Left lobe of liver (tissue), 2 donors: ENCODE results near the gene SUGCT. TPM values are rescaled to one million over a fixed set of nuclear protein-coding genes. Genes with fewer than 3 reads are reported as not detected.
A peak's percentile ranks its signal among the peaks of the same experiment; 100 is the strongest.

Experiments
- ATAC-seq: fragments of 200-7000 bp; cut with Tn5 transposase; one replicate; pipeline ENCODE4 v1.9.1; 2020; ENCODE audit warnings: mild to moderate bottlenecking, moderate library complexity
- DNase-seq: peaks from one replicate; pipeline ENCODE4 v3.0.0-alpha.2; 2020; ENCODE audit warnings: low spot score
- total RNA-seq: library from RNA; stranded (reverse); gene quantifications from one replicate; pipeline ENCODE4 v1.2.1, GENCODE V29; 2021
- donor health status: DM: no; HTN: no; CAD: no; lungs with moderate emphysema.
- donor health status: DM: no; HTN: yes; CAD: no.

The SUGCT gene
- total RNA-seq, 1 donor from 2014 or later = 14.3 TPM

DNA sequence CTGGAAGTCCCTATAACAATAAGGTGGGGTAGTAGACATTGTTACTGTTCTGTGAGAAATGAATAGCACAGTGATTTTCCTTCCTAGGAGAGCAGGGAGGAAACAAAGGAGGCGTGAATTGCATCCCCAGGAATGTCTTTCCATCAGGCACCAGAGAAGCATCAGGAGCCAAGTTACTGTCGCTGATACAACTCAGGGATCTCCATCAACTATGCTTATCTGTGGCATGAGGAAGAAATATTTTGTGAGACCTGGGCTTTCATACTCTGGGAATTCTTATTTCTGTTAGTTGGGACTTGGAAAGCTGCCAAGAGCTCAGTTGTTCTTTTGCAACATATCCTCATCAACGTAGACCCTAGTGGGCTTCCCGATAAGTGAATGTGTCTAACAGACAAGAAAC is 622.3 kb downstream of the SUGCT start:
- DNase-seq (no peak), ATAC-seq (no peak)

GRCh38 chr7:40758590-40758989 is 623.8 kb downstream of the SUGCT start:
- DNase-seq (peak; percentile 65), ATAC-seq (peak; percentile 40)

DNA sequence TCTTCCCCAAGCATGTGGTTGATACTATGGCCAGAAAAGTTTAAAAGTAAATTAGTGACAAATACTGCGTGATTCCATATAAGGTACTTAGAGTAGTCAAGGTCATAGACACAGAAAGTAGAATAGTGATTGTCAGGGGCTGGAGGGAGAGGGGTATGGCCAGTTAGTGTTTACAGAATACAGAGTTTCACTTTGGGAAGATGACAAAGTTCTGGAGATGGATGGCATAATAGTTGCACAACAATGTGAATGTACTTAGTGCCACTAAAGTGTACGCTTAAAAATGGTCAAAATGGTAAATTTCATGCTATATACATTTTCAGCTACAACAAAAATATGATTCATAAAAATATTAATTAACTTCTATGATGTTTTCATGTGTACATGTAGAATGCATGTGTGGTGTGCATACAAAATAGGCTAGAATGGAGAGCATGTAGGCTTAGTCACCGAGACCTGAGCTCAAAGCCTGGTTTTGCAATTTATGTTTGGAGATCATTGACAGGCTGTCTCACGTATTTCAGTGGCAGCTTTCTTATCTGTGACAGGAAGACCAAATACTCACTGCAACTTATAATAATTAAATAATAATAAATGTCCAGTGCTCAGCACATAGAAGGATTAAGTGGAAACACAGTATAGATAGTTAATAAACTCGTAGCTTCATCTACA is 625.6 kb downstream of the SUGCT start:
- ATAC-seq = peak; percentile 68
- DNase-seq = no peak

DNA sequence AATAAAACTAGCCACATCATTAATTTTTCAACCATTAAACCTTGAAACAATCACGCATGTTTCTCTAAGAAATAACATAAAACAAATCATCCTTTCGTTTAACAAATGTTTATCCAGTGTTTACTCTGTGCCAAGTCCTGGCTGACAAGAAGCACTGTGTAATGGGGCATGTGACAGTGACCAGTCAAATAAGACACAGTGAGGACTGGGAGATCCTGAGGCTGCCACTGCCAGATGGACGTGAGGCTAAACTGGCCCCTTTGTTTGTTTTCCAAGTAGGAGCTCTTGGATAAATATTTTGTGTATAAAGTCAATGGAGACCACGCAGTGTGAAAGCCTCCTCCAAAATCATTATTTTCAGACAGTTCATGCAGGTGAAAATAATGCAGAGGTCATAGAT is 626.2 kb downstream of the SUGCT start:
- DNase-seq (peak; percentile 70), ATAC-seq (peak; percentile 70)

- DNase-seq (no peak), ATAC-seq (no peak)
These were observed 627.2 kb downstream of the SUGCT start for GRCh38 chr7:40761762-40762560.

DNA sequence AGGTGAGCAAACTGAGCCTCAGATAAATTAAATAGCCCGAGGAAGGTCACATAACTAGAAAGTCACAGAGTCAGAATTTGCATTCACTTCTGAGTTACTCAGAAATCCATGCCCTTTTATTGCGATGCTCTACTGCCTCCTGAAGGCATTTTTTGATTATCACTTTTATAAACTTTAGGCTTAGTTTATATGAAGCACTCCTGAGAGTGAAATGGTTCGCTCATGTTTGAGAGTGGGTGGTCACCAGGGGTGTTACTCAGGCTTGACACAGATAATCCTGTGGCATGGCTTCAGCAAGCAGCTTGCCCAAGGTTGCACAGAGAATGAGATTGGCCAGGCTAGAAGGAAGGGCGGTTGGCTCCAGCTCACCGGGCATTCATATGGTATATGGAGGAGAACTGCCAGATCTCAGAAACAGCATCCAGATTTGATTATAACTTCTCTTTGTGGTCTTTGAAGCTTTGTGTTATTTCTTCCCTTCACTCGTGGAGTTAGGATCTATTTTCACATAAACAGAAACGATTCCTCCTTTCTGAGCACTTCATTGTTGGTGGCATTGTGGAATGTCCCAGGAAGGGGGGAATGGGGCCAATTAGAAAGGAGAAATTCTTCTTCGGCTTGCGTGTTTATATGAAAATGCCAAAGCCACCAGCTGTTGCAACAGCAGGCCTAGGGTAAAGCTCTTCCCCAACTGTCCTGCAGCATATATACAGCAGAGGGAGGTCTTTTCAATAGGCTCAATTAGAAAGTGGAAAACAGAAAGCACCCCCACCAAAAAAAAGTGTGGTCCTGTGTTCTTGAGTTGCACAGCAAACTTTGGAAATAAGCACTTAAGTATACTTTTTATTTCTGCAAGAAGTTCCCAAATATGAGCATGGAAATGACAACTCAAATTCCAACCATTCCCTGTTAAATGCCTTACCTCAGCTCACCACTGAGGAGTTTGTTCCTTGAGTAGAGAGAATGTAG is 628.8 kb downstream of the SUGCT start:
- no peak for DNase-seq
- ATAC-seq = peak; percentile 21

GRCh38 chr7:40765639-40766038 is 630.8 kb downstream of the SUGCT start:
- no peak for DNase-seq
- ATAC-seq = no peak

- no peak for ATAC-seq
These were observed 637.3 kb downstream of the SUGCT start for GRCh38 chr7:40772096-40772495.

DNA sequence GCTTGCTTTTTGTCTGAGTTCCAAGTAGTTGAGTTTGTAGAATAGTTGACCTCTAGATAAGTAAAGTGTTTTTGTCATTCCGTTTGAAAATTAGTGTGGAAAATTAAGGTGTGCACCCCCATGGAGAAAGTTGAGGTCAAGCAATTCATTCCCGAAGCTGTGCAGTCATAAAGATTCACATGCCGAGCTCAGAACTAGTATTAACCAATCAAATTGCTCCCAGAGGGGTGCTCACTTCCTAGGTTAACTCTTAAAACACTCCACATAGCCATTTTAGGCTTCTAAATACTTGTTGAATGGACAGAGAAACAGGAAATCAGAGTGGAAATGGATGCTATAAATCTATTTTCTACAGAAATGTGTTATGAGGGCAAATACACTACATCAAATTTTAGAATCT is 638.9 kb downstream of the SUGCT start:
- DNase-seq (no peak), ATAC-seq (no peak)

More at GRCh38 chr7:40772096-40772495, 637.3 kb downstream of the SUGCT start:
- no peak for DNase-seq

- ATAC-seq (no peak), DNase-seq (no peak)
These were observed 641.1 kb downstream of the SUGCT start for GRCh38 chr7:40775877-40776276.

GRCh38 chr7:40777730-40778312 is 643.0 kb downstream of the SUGCT start:
- no peak for DNase-seq

DNA sequence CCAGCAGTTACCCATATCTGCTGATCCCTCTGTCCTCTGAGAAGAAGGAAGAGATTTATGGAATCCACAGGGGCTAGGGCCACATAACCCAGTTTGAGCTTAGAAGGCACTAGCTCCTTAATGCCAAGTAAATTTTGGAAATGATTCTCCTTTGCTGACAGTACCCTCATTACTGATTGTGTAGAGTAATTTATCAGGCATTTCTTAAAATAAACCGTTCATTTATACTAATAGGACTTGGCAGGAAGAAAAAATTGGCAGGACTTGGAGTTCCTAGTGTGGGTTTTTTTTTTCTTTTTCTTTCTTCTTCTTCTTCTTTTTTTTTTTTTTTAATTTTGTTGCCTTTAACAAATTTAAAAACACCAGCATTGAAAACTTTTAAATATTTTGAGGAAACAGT is 645.7 kb downstream of the SUGCT start:
- DNase-seq = no peak
- ATAC-seq = no peak

More at GRCh38 chr7:40777730-40778312, 643.0 kb downstream of the SUGCT start:
- ATAC-seq = no peak

GRCh38 chr7:40782836-40783235 is 648.0 kb downstream of the SUGCT start:
- no peak for ATAC-seq
- no peak for DNase-seq

DNA sequence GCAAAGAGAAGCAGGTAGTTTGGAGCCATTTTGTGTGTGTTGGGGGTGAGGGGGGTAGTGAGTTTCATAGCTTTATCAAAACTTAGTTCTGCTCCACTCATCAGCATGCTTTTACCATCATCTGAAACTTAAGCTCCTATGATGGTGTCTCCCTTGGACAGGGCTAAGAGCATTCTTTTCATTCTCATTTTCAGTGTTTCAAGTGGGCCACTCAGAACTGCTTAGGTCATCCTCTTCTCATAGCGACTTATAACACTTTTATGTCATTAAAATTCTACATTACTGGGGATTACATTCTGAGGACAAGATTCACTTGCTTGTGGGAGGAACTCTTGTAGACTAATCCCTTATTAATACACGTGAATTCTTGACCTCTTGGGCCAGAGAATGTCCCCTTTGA is 649.4 kb downstream of the SUGCT start:
- ATAC-seq = no peak
- no peak for DNase-seq

DNA sequence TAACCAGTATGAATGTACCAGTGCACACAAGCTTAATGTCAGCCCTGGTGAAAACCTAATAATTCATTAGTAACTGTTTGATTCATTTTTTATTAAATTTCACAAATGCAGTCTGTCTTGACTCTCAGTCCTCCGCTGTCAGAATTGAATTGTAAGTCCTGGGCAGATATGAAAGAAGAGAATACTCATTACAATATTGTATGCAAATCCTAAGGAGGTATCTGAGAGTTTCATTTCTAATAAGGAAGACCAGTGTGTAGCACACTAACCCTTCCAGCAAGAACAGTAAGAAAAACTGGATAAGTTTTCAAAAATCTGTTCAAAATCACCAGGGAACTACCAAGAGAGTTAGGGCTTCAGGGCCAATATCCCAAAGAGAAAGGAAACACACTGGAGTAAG is 652.1 kb downstream of the SUGCT start:
- DNase-seq (no peak), ATAC-seq (no peak)

DNA sequence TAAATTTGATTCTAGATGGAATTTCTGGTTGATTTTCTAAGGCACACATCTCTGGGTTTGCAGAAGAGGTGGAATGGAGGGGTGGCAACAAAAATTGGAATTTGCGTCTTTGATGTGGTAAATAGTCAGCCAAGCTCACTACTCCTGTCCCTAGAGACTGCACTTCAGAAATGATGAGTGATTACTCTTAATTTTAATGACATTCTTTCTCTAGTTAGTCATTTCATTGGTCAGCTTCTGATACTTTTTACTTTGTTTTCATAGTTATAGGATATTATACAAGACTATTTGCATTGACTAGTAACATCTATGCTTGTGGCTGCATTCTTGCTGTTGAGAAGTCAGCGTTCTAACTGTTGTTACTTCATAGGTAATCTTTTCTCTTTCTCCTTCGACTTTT is 658.3 kb downstream of the SUGCT start:
- ATAC-seq (no peak), DNase-seq (no peak)

- no peak for ATAC-seq
These were observed 660.8 kb downstream of the SUGCT start for GRCh38 chr7:40795607-40796006.

DNA sequence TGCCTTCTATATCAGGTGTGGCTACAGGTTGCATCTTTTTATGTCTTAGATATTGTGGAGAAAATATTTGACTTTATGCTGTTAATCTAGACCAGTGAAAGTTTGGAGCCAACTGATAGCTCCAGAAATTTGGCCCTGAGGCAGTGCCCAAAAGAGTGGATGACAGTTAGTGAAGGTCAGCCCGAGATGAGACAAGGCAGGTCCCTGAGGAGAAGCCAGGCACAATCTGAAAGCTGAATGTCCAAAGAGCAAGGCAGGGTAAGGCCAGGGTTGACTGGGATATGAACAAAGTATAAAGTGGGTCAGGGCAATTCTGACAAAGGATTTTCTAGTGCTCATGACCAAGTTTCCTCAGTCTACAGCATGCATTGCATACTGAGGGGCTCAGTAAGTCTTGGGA is 661.9 kb downstream of the SUGCT start:
- no peak for DNase-seq
- no peak for ATAC-seq

More at GRCh38 chr7:40795607-40796006, 660.8 kb downstream of the SUGCT start:
- no peak for DNase-seq

- DNase-seq (no peak), ATAC-seq (no peak)
These were observed 663.8 kb downstream of the SUGCT start for GRCh38 chr7:40798613-40799012.

DNA sequence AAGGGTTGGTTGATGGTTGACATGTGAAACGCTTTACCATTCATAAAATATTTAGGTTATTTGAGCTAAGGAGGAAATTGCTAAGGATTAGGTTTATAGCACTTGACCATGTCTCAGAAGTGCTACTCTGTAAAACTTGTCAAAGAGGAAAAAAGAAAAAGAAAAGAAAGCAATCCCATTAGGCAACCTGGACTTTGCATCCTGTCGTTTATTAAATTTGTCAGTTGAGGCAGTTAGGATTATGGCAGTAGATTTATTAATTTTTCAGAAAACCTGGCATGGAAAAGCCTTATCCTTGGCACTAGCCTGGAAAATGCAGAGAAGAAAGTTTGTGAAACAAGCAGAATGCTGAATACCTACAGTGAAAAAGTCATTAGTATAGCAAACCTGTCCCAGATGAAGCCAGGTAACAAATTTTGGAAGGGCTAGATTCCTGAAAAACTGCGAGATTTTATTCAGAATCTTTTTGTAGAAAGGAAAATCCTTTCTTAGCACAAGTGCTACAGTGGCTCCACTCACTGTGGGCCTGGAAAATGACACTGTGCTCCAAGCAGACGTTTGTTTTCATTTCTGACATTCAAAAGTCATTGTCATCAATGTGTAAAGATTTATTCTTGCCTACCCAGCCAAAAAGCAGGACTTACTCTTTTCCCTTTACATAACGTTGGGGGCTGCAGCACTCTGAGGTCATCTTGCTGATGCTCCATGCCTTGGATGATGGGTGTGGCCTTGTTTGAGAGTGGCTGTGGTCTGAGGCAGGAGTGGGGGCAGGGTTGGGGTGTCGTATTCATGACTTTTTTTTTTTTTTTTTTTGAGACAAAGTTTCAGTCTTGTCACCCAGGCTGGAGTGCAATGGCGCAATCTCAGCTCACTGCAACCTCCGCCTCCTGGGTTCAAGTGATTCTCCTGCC is 664.9 kb downstream of the SUGCT start:
- no peak for ATAC-seq

More for the DNA sequence above, 664.9 kb downstream of the SUGCT start:
- no peak for DNase-seq
